ENCODE data around the gene PKIB.

Gene PKIB

DNA sequence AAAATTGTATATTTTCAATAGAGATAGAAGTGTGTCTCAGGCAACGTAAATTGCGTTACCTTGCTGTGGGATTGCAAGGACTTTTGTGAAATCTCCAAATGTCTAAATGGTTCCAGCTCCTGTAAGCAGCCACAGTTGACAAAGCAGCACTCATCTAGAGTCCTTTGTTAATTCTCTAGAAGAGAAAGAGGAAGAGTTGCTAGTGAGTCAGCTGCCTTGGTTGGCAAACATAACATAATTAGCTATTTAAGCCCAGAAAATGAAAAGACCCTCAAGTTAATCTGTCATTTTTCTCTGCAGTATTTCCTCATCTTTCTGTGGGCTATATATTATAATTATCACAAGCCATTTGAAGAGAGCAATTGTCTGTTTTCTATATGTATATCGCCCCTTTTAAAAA lies 102.9 kb downstream of the PKIB start:
- no peaks in the 10 kb centered on the region for H3K27me3 ChIP-seq (ENCODE audit: low read depth, low read length)
- peak overlapping the region; percentile 60 for H3K4me2 ChIP-seq (ENCODE audit: low read length)
- no peak overlapping the region for H2AFZ ChIP-seq (ENCODE audit: low read depth, low read length)
- no peaks in the 10 kb centered on the region for H4K20me1 ChIP-seq (ENCODE audit: insufficient read depth, low read length)
- no peak for TF ChIP-seq EZH2phosphoT487 (IDR thresholded peaks at IDR 0.05; ENCODE audit: low read depth)
- H3K9me3 ChIP-seq (ENCODE audit: insufficient read depth, low read length), result no peaks in the 10 kb centered on the region
- no peak overlapping the region for H3K27ac ChIP-seq (ENCODE audit: low read length)
- no peak overlapping the region for H3K9ac ChIP-seq (ENCODE audit: low read length)
- no peaks in the 10 kb centered on the region for H3K36me3 ChIP-seq (replicated peaks; ENCODE audit: low read depth, low read length)
- H3K4me3 ChIP-seq (ENCODE audit: low read length), result no peak overlapping the region
- no peaks in the 10 kb centered on the region for H3K79me2 ChIP-seq (ENCODE audit: low read length)
- H3K4me1 ChIP-seq (ENCODE audit: low read length), result peaks cover 26% of the 10 kb centered on the region

DNA sequence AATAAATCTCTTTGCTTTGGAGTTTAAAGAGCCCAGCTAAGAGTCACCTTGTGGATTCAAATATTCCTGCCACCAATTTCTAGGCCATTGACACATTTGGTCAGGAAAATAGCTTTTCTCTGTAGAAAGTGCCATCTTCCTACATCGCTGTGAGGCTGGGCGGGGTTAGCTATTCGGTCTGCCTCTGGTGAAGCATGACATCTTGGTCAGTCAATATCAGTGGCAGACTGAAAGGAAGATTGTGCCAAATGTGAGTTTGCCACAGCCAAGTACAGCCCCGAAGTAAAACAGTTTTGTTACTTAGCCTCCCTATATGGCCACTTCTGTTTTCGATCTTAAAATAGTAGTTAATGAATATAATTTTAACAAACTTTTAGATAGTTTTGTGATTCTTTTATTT lies 103.9 kb downstream of the PKIB start:
- Histone ChIP-seq H3K4me2 (ENCODE audit: low read length) (peak overlapping the region; percentile 60), H2AFZ (ENCODE audit: low read depth, low read length) (0 out of 2 replicates have a peak overlapping the region, but pooled peaks have one; percentile 34), H3K79me2 (ENCODE audit: low read length) (no peaks in the 10 kb centered on the region), H3K36me3 (replicated peaks; ENCODE audit: low read depth, low read length) (no peaks in the 10 kb centered on the region), H4K20me1 (ENCODE audit: insufficient read depth, low read length) (no peaks in the 10 kb centered on the region), H3K9me3 (ENCODE audit: insufficient read depth, low read length) (no peaks in the 10 kb centered on the region), H3K4me3 (ENCODE audit: low read length) (peak overlapping the region; percentile 41), H3K9ac (ENCODE audit: low read length) (no peak overlapping the region), H3K27me3 (ENCODE audit: low read depth, low read length) (no peaks in the 10 kb centered on the region), H3K4me1 (ENCODE audit: low read length) (peaks cover 26% of the 10 kb centered on the region), H3K27ac (ENCODE audit: low read length) (no peak overlapping the region)
- TF ChIP-seq, protein P1, sequence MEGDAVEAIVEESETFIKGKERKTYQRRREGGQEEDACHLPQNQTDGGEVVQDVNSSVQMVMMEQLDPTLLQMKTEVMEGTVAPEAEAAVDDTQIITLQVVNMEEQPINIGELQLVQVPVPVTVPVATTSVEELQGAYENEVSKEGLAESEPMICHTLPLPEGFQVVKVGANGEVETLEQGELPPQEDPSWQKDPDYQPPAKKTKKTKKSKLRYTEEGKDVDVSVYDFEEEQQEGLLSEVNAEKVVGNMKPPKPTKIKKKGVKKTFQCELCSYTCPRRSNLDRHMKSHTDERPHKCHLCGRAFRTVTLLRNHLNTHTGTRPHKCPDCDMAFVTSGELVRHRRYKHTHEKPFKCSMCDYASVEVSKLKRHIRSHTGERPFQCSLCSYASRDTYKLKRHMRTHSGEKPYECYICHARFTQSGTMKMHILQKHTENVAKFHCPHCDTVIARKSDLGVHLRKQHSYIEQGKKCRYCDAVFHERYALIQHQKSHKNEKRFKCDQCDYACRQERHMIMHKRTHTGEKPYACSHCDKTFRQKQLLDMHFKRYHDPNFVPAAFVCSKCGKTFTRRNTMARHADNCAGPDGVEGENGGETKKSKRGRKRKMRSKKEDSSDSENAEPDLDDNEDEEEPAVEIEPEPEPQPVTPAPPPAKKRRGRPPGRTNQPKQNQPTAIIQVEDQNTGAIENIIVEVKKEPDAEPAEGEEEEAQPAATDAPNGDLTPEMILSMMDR (IDR thresholded peaks at IDR 0.05; ENCODE audit: low read depth, low read length), result no peak
- no peak for TF ChIP-seq EZH2phosphoT487 (IDR thresholded peaks at IDR 0.05; ENCODE audit: low read depth)

DNA sequence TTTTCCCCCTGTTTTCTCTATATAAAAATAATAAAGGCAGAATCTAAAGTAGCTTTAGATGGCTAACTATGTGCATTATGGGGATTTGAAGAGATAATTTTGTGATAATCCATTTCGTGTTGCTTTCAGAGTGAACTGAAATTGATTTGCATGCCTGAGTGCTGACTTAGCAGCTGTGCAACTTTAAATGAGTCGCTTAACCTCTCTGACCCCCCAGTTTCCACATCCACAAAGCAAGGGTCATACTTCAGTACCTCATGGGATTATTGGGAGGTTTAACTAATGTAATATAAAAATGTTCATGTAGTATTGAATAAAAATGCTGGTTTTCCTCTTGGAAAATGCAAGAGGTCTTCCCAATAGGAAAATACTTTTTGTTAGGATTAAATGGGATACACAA lies 105.5 kb downstream of the PKIB start:
- TF ChIP-seq EZH2phosphoT487 (IDR thresholded peaks at IDR 0.05; ENCODE audit: low read depth), result no peak
- TF ChIP-seq, protein P1 (IDR thresholded peaks at IDR 0.05; ENCODE audit: low read depth, low read length), result no peak
- Histone ChIP-seq H3K27me3 (ENCODE audit: low read depth, low read length) (no peaks in the 10 kb centered on the region), H3K4me3 (ENCODE audit: low read length) (no peak overlapping the region), H3K4me1 (ENCODE audit: low read length) (peaks cover 19% of the 10 kb centered on the region), H3K9me3 (ENCODE audit: insufficient read depth, low read length) (no peaks in the 10 kb centered on the region), H3K36me3 (replicated peaks; ENCODE audit: low read depth, low read length) (no peaks in the 10 kb centered on the region), H3K9ac (ENCODE audit: low read length) (no peak overlapping the region), H3K4me2 (ENCODE audit: low read length) (no peak overlapping the region), H2AFZ (ENCODE audit: low read depth, low read length) (no peak overlapping the region), H4K20me1 (ENCODE audit: insufficient read depth, low read length) (no peaks in the 10 kb centered on the region), H3K27ac (ENCODE audit: low read length) (no peak overlapping the region), H3K79me2 (ENCODE audit: low read length) (no peaks in the 10 kb centered on the region)

DNA sequence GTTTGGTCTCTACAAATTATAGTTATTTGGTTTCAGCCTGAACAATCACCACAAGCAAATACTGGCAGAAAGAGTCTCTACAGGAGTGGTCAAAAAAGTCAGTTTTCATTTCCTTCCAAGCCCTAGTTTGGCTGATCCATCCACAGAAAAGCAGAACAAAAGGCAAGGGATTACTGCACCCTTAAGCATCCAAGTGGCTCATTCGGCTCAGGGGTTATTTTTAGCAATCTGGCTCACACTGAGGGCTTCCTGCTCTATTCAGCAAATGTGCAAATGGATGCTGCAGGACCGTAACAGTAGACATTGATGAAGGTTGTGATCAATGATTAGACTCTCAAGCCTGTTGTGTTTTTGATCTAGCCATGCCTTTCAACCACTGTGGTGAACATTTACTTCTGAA lies 107.1 kb downstream of the PKIB start:
- no peak for TF ChIP-seq EZH2phosphoT487 (IDR thresholded peaks at IDR 0.05; ENCODE audit: low read depth)
- TF ChIP-seq, protein P1 (IDR thresholded peaks at IDR 0.05; ENCODE audit: low read depth, low read length), result no peak
- H3K9ac ChIP-seq (ENCODE audit: low read length), result no peak overlapping the region

DNA sequence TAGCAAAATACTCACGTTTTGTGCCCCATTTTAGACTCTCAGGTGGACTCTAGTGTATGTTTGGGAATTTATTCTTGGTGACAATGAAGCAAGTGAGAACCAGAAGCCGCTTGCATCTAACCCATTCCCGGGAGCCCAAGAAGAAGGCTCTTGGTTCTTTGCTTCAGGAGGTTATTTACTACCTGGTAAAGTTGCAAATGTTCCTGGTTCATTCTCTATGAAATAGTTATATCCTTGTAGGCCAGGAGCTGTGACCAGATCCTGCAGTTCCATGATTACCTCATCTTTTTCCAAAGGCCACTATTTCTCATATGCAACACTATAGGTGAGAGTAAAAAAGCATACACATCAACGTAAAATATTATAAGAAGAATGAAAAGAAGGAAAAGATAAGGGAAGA lies 108.4 kb downstream of the PKIB start:
- peaks cover 5% of the 10 kb centered on the region for H3K4me1 ChIP-seq (ENCODE audit: low read length)
- H2AFZ ChIP-seq (ENCODE audit: low read depth, low read length), result no peak overlapping the region
- TF ChIP-seq, protein P1 (IDR thresholded peaks at IDR 0.05; ENCODE audit: low read depth, low read length), result no peak
- no peak for TF ChIP-seq EZH2phosphoT487 (IDR thresholded peaks at IDR 0.05; ENCODE audit: low read depth)
- H3K4me2 ChIP-seq (ENCODE audit: low read length), result no peak overlapping the region
- no peaks in the 10 kb centered on the region for H3K79me2 ChIP-seq (ENCODE audit: low read length)
- no peak overlapping the region for H3K4me3 ChIP-seq (ENCODE audit: low read length)
- H3K27me3 ChIP-seq (ENCODE audit: low read depth, low read length), result no peaks in the 10 kb centered on the region
- no peaks in the 10 kb centered on the region for H3K9me3 ChIP-seq (ENCODE audit: insufficient read depth, low read length)
- H3K36me3 ChIP-seq (replicated peaks; ENCODE audit: low read depth, low read length), result no peaks in the 10 kb centered on the region
- H3K9ac ChIP-seq (ENCODE audit: low read length), result no peak overlapping the region
- H4K20me1 ChIP-seq (ENCODE audit: insufficient read depth, low read length), result no peaks in the 10 kb centered on the region
- no peak overlapping the region for H3K27ac ChIP-seq (ENCODE audit: low read length)

More for the DNA sequence above, 107.1 kb downstream of the PKIB start:
- no peaks in the 10 kb centered on the region for H3K27me3 ChIP-seq (ENCODE audit: low read depth, low read length)
- H3K9me3 ChIP-seq (ENCODE audit: insufficient read depth, low read length), result no peaks in the 10 kb centered on the region
- H3K4me3 ChIP-seq (ENCODE audit: low read length), result no peak overlapping the region
- no peaks in the 10 kb centered on the region for H4K20me1 ChIP-seq (ENCODE audit: insufficient read depth, low read length)
- H3K27ac ChIP-seq (ENCODE audit: low read length), result no peak overlapping the region
- H3K79me2 ChIP-seq (ENCODE audit: low read length), result no peaks in the 10 kb centered on the region
- H2AFZ ChIP-seq (ENCODE audit: low read depth, low read length), result no peak overlapping the region
- H3K4me2 ChIP-seq (ENCODE audit: low read length), result no peak overlapping the region
- H3K36me3 ChIP-seq (replicated peaks; ENCODE audit: low read depth, low read length), result no peaks in the 10 kb centered on the region
- H3K4me1 ChIP-seq (ENCODE audit: low read length), result peaks cover 17% of the 10 kb centered on the region
